NCI-H82 (cell line): ENCODE results near the gene CDK17.

Experiments used
- DNase-seq: peaks from one replicate; lab custom pipeline; 2025; lab: John Stamatoyannopoulos, UW

CDK17 gene

DNA sequence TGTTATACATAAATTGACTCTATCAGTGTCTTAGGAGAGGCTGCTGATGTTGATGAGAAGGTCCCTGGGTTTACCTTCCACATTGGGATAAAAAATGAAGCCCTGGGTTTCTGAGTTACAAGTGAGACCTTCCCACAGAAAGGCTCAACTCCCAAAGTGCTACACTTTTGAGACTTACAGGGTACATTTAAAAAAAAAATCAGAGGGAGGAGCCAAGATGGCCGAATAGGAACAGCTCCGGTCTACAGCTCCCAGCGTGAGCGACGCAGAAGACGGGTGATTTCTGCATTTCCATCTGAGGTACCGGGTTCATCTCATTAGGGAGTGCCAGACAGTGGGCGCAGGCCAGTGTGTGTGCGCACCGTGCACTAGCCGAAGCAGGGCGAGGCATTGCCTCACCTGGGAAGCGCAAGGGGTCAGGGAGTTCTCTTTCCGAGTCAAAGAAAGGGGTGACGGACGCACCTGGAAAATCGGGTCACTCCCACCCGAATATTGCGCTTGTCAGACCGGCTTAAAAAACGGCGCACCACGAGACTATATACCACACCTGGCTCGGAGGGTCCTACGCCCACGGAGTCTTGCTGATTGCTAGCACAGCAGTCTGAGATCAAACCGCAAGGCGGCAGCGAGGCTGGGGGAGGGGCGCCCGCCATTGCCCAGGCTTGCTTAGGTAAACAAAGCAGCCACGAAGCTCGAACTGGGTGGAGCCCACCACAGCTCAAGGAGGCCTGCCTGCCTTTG is 84.3 kb downstream of the CDK17 start:
- DNase-seq = peak; percentile 24

DNA sequence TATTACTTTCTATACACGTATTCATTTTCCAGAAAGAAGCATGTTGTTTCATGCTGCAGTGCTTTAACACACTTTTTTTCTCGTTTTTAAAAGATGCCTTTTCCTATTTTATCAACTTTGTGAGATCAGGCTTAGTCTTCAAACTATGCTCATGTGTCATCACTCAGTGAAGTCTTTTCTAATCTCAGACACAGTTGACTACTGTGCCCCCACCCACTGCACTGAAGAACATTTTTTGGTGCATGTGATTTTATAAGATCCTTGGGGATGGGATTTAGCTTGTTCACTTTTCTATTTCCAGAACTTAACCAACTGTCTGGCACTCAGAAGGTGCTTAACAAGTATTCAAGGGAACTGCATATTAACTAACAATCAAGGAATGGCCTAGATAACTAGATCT is 85.5 kb downstream of the CDK17 start:
- no peak for DNase-seq

- DNase-seq = no peak
These were observed 86.6 kb downstream of the CDK17 start for GRCh38 chr12:96313606-96314005.

DNA sequence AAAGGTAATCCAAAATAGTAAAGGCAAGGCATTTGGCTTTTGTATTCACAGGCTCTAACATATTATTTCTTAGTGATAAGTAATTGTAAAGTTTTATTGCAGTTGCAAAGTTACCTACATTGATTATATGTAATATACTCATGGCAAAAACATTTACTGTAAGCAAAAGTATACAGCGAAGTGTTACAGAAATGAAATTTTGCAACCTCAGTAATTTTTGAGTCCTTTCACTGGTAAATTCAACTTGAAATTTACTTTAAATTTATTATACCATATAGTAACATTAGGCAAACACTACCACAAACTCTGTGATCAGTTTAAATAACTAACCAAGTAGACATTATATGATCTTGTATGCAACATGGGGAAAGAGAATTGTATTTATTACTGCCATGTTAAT is 89.0 kb downstream of the CDK17 start:
- DNase-seq = no peak

GRCh38 chr12:96310067-96310466 is 90.2 kb downstream of the CDK17 start:
- no peak for DNase-seq

DNA sequence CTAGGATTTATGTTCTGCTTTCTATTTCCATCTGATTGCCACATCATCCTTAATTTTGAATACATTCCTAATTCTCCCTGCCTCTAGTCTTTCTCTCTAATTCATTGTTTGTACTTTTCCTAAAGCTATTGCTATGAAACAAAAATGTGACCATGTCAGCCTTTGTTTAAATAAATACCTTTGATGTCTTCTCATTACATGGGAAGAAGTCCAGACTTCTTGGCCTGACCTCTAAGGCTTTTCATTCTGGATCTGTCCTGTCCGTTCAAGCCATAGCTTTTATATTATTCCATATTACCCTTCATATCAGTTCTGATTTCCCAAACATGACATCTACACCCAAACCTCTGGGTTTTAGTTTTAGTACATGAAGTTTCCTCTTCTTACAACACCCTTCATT is 91.4 kb downstream of the CDK17 start:
- no peak for DNase-seq

- no peak for DNase-seq
These were observed 94.6 kb downstream of the CDK17 start for GRCh38 chr12:96305665-96306064.

DNA sequence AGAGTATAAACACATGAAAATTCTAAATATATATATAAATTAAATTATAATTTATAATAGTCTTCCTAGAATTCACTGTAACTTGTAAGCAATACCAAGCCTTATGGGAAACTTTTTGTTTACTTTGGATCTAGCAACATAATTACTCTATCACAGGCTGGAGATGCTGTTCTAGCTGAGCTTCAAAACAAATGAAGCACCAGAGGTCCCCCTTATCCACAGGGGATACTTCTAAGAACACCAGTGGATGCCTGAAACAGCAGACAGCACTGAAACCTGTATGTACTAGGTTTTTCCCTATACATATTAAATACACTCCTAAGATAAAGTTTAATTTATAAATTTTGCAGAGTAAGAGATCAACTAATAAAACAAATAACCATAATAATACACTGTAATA is 96.6 kb downstream of the CDK17 start:
- DNase-seq = peak; percentile 4

GRCh38 chr12:96302687-96303310 is 97.4 kb downstream of the CDK17 start:
- no peak for DNase-seq

GRCh38 chr12:96301732-96302131 is 98.5 kb downstream of the CDK17 start:
- DNase-seq = no peak

- DNase-seq = no peak
These were observed 100.2 kb downstream of the CDK17 start for GRCh38 chr12:96300064-96300463.

DNA sequence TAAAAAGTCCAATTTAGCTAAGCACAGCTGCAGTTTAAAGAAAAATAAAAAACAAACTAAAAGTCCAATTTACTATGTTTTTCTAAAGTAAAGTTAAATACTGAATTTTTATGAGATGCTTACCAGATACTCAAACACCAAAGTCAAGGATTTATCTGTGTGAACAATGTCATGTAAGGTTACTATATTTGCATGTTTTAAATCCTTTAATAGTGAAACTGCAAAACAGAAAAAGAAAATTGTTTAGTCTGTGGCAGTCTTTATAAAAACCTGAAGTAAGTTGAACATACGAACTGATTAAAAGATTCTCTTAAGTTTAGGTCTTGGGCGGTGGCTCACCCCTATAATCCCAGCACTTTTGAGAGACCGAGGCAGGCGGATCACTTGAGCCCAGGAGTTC is 102.7 kb downstream of the CDK17 start:
- no peak for DNase-seq

- no peak for DNase-seq
These were observed 104.6 kb downstream of the CDK17 start for GRCh38 chr12:96295532-96296160.

DNA sequence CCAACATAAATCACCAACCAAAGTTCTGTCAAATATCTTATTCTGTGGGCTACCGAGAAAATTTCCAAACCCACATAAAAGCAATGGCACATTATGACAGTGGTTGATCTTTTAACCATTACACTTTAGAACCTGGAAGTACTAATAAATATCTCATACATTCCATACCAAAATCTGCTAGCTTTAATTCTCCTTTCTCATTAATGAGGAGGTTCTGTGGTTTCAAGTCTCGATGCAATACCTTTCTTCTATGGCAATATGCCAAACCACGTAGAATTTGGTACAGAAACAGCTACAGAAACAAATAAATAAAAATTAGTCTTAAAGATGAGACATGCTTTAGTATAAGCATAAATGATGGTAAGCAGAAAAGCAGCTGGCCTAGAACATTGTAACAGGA is 105.4 kb downstream of the CDK17 start:
- DNase-seq = no peak

GRCh38 chr12:96293093-96293492 is 107.1 kb downstream of the CDK17 start:
- DNase-seq = no peak

- no peak for DNase-seq
These were observed 111.2 kb downstream of the CDK17 start for GRCh38 chr12:96289067-96289466.

- DNase-seq = no peak
These were observed 115.1 kb downstream of the CDK17 start for GRCh38 chr12:96285158-96285557.

DNA sequence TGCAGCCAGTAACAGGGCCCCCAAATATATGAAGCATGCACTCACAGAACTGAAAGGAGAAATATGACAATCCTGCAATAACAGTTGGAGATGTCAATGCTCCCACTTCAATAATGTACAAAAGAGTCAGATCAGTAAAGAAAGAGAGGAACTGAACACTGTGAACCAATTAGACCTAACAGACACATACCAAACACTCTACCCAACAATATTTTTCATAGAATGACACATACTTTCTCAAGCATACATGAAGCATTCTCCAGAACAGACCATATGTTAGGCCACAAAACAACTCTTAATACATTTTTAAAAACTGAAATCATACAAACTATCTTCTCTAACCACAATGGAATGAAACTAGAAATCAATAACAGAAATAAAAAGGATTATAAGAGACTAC is 125.9 kb downstream of the CDK17 start:
- no peak for DNase-seq

DNA sequence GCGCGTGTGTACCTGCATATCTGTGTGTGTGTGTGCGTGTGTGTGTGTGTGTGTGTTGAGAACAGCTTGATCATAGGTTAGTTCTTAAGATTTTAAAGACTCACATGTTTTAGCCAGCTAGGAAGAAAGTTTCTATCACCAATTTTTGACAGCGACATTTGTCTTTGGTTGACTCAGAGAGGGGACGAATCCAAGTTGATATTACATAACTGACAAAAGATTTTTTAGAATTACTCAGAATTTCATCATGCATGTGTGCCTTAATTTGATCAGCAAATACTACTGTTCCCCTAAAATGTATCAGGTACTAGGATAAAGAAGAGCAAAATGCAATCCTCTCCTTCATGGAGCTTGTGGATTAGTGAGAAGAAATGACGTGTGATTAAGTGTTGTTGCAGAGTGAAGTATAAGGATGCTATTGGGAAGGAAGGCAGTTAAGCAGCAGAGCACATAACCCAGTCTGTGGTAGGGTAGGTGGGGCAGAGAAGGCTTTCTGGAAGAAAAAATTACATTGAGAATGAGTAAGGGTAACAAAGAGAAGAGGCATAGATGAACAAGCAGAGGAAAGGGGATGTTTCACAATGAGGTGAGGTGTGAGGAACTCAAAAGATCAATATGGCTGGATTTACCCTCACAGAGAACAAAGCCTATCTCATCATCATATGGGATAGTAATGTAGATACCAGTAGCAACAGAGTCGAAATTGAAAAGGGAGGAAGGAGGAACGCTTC is 128.6 kb downstream of the CDK17 start:
- no peak for DNase-seq

DNA sequence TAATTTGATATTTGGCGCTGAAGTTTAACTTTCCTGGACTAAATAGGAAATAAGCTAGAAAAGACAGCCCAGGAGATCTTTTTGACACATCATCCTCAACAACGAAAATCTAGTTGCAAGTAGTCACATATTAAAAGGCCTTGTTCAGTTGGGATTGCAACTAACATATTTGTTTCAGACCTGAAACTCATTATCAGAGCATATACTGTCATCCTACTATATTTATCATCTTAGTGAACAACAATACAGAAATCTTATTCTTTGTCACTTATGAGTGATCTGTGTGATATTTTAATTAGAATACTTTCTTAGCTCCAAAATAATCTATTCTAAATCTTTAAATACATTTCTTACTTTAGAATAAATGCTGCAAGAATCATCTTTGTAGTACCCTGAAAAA is 134.0 kb downstream of the CDK17 start:
- DNase-seq = no peak

DNA sequence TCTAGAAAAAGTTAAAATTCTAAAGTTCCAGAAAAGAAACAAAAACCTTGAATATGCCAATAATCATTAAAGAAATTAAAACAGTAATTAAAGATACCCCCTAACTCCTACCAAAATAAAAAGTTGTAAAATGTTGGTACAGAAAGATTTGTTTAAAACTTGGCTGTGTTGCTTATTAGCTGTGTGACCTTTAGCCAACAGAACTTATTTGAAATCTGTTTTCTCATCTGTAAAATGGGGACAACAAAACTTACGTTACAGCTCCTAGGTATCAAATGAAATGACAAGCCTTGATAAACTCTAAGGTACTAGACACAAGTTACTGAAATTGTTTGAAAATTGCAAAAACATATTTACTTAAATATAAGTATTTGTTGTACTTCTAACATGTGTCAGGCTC is 134.4 kb downstream of the CDK17 start:
- DNase-seq = no peak

DNA sequence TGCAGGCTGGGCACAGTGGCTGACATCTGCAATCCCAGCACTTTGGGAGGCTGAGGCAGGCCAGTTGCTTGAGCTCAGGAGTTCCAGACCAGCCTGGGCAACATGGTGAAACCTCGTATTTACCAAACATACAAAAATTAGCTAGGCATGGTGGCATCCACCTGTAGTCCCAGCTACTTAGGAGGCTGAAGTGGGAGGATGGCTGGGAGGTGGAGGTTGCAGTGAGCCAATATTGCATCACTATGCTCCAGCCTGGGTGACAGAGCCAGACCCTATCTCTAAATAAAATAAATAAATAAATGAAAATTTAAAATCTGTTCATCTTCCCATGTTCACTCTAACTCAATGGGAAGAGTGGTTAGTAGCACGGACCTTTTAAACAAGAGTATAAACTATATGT is 134.8 kb downstream of the CDK17 start:
- DNase-seq = no peak

GRCh38 chr12:96263449-96263902 is 136.8 kb downstream of the CDK17 start:
- DNase-seq = no peak
